SU-DHL-6 (cell line): ENCODE data around the gene SLC43A2.
"Not testable (repeated sequence)": the region's sequence is repeated elsewhere in the genome, so short reads cannot be mapped to it uniquely, and the experiment has no call there.

ENCODE experiments used
- H2AFZ ChIP-seq: fragments of 200-600 bp; sonication (generic); 2 replicates; pipeline ENCODE4 v1.6.1; 2014; ENCODE audit warnings: low read depth, mild to moderate bottlenecking, moderate library complexity, mixed read lengths, antibody characterized with exemption, low read length; ENCODE audit not compliant: severe bottlenecking
- H3F3A ChIP-seq: fragments of 200-600 bp; shearing (Covaris generic); 2 replicates; pipeline ENCODE4 v1.6.0; 2016; ENCODE audit warnings: antibody characterized with exemption, mild to moderate bottlenecking; ENCODE audit not compliant: insufficient read depth
- H3K27ac ChIP-seq: fragments of 200-600 bp; sonication (generic); 2 replicates; pipeline ENCODE4 v1.5.1; 2016; ENCODE audit warnings: low read depth, mild to moderate bottlenecking, low read length, moderate library complexity, mixed read lengths
- H3K27me3 ChIP-seq: fragments of 200-600 bp; sonication (generic), shearing (Covaris generic); 2 replicates; pipeline ENCODE4 v1.6.0; 2014; ENCODE audit warnings: mild to moderate bottlenecking, low read length
- H3K36me3 ChIP-seq: fragments of 200-600 bp; sonication (generic); 2 replicates; pipeline ENCODE4 v1.6.1; 2014; ENCODE audit warnings: mild to moderate bottlenecking, low read length, mixed read lengths
- H3K4me2 ChIP-seq: fragments of 300-600, 200-600 bp; shearing (Covaris generic), sonication (generic); 2 replicates; pipeline ENCODE4 v1.6.0; 2014; ENCODE audit warnings: low read length, low read depth, mild to moderate bottlenecking; ENCODE audit not compliant: poor library complexity, severe bottlenecking
- H3K4me3 ChIP-seq: fragments of 200-600 bp; sonication (generic); 2 replicates; pipeline ENCODE4 v1.5.1; 2014; ENCODE audit warnings: antibody characterized with exemption, low read length, mild to moderate bottlenecking, mixed read lengths; ENCODE audit not compliant: insufficient read depth, poor library complexity, severe bottlenecking
- H3K79me2 ChIP-seq: fragments of 200-600 bp; sonication (generic); 2 replicates; pipeline ENCODE4 v1.6.1; 2014; ENCODE audit warnings: mild to moderate bottlenecking, low read length, moderate library complexity; ENCODE audit not compliant: insufficient read depth
- H3K9ac ChIP-seq: fragments of 200-600 bp; sonication (generic); 2 replicates; pipeline ENCODE4 v1.7.0; 2014; ENCODE audit warnings: mild to moderate bottlenecking, low read length
- H3K9me2 ChIP-seq: fragments of 200-600 bp; sonication (generic); replicated peaks from 2 replicates; pipeline ENCODE4 v1.6.1; 2014; ENCODE audit warnings: low read length; ENCODE audit not compliant: insufficient read depth
- H3K9me3 ChIP-seq: fragments of 200-600 bp; sonication (generic); 2 replicates; pipeline ENCODE4 v1.6.1; 2014; ENCODE audit warnings: low read length, mixed read lengths; ENCODE audit not compliant: insufficient read depth
- H4K20me1 ChIP-seq: fragments of 200-600 bp; sonication (generic); 2 replicates; pipeline ENCODE4 v1.6.1; 2014; ENCODE audit warnings: low read depth, mild to moderate bottlenecking, antibody characterized with exemption, low read length, moderate library complexity, mixed read lengths
- EZH2phosphoT487 ChIP-seq: fragments of 200-600 bp; sonication (generic), shearing (Covaris generic); conservative IDR thresholded peaks from 2 replicates; pipeline ENCODE4 v1.6.1; 2018; ENCODE audit warnings: mild to moderate bottlenecking, antibody characterized with exemption, low read length, moderate library complexity, mixed read lengths
- TF ChIP-seq, protein P1 (sequence below): fragments of 200-600 bp; sonication (generic); IDR thresholded peaks from one replicate; pipeline ENCODE4 v1.5.1; 2017; ENCODE audit warnings: antibody characterized with exemption, mild to moderate bottlenecking, low read length, moderate library complexity; ENCODE audit not compliant: insufficient read depth, poor library complexity, severe bottlenecking

Gene SLC43A2

DNA sequence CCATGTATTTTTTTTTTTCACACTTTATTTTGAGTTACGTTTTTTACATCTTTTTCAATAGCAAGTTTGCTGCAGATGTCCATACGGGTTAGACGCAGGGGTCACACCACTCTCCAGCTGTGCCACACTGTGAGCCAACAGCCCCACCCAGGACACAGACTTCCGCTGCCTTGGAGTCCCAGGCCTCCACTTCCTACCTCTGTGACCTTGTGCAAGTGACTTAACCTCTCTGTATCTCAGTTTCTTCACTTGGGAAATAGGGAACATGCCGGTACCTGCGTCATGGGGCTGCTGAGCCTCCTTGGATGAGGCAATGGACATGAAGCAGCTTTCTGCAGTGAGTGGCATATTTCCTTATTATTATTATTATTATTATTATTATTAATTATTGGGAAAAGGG is 62.8 kb downstream of the SLC43A2 start:
- Histone ChIP-seq H3K9me2 (no peaks in the 10 kb centered on the region), H3K4me3 (no peak overlapping the region), H4K20me1 (no peaks in the 10 kb centered on the region; the same call in 1 of the 2 replicates), H3K79me2 (peaks cover 10% of the 10 kb centered on the region; the same call in 1 of the 2 replicates), H3K9ac (no peak overlapping the region), H3K36me3 (no peaks in the 10 kb centered on the region), H3K4me2 (no peak overlapping the region), H2AFZ (no peak overlapping the region), H3F3A (peaks cover 15% of the 10 kb centered on the region), H3K27me3 (no peaks in the 10 kb centered on the region), H3K9me3 (no peaks in the 10 kb centered on the region), H3K27ac (no peak overlapping the region)
- TF ChIP-seq, protein P1, sequence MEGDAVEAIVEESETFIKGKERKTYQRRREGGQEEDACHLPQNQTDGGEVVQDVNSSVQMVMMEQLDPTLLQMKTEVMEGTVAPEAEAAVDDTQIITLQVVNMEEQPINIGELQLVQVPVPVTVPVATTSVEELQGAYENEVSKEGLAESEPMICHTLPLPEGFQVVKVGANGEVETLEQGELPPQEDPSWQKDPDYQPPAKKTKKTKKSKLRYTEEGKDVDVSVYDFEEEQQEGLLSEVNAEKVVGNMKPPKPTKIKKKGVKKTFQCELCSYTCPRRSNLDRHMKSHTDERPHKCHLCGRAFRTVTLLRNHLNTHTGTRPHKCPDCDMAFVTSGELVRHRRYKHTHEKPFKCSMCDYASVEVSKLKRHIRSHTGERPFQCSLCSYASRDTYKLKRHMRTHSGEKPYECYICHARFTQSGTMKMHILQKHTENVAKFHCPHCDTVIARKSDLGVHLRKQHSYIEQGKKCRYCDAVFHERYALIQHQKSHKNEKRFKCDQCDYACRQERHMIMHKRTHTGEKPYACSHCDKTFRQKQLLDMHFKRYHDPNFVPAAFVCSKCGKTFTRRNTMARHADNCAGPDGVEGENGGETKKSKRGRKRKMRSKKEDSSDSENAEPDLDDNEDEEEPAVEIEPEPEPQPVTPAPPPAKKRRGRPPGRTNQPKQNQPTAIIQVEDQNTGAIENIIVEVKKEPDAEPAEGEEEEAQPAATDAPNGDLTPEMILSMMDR: no peak
- no peak for TF ChIP-seq EZH2phosphoT487

DNA sequence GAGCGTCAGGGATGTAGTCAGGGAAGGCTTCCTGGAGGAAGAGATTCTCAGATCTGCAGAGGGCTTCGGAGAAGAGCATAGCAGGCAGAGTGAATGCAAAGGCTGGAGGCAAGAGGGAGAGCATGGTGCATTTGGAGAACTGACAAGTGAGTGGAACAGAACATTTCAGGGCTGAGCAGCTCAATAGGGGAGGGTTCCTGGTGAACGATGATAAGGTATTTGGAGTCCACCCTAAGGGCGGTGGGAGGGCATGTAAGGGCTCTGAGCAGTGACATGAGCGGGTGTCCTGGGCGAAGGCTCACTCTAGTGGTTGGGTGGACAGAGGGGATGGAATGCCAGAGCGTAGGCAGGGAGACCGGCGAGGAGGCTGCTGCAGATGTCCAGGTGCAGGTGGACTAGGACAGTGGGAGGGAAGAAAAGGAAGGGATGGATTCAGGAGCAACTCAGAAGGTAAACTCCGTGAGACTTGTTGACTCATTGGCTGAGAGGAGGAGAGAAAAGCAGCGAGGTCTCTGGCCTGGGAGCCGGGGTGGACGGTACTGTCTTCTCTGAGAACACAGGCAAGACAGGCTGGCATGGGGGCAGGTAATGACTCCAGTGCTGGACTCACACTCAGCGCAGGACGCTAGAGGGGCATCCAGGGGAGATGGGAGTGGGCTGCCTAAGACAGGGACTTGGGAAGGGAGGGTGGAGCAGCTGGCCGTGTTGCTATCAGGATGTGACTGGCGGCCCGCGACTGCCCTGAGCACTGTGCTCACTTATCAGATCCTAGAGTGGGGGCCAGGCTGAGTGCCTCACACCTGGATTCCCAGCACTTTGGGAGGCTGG is 64.6 kb downstream of the SLC43A2 start:
- Histone ChIP-seq H3K27me3 (no peaks in the 10 kb centered on the region), H2AFZ (no peak overlapping the region), H3K36me3 (no peaks in the 10 kb centered on the region), H3K27ac (no peak overlapping the region), H3K4me2 (no peak overlapping the region), H3K4me3 (no peak overlapping the region), H3K9me3 (no peaks in the 10 kb centered on the region), H3K79me2 (peaks cover 22% of the 10 kb centered on the region; the same call in 1 of the 2 replicates), H3K9ac (no peak overlapping the region), H3K9me2 (no peaks in the 10 kb centered on the region), H3F3A (peaks cover 15% of the 10 kb centered on the region), H4K20me1 (no peaks in the 10 kb centered on the region; the same call in 1 of the 2 replicates)
- no peak for TF ChIP-seq EZH2phosphoT487
- TF ChIP-seq, protein P1: no peak

DNA sequence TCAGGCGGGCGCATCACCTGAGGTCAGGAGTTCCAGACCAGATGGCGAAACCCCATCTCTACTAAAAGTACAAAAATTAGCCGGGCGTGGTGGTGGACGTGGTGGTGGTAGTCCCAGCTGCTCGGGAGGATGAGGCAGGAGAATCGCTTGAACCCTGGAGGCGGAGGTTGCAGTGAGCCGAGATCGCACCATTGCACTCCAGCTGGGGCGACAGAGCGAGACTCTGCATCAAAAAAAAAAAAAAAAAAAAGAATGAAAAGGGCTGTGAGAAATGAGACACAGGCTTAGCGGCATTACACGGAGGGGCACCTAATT is 65.2 kb downstream of the SLC43A2 start:
- Histone ChIP-seq H3K4me2 (peak overlapping the region; percentile 64), H3F3A (peaks cover 15% of the 10 kb centered on the region), H3K79me2 (peaks cover 22% of the 10 kb centered on the region; the same call in 1 of the 2 replicates)
- H3K4me3 ChIP-seq, H3K27ac ChIP-seq, H3K36me3 ChIP-seq, H3K9ac ChIP-seq, H3K9me3 ChIP-seq, H2AFZ ChIP-seq, H3K9me2 ChIP-seq, H3K27me3 ChIP-seq, H4K20me1 ChIP-seq: not testable (repeated sequence)

DNA sequence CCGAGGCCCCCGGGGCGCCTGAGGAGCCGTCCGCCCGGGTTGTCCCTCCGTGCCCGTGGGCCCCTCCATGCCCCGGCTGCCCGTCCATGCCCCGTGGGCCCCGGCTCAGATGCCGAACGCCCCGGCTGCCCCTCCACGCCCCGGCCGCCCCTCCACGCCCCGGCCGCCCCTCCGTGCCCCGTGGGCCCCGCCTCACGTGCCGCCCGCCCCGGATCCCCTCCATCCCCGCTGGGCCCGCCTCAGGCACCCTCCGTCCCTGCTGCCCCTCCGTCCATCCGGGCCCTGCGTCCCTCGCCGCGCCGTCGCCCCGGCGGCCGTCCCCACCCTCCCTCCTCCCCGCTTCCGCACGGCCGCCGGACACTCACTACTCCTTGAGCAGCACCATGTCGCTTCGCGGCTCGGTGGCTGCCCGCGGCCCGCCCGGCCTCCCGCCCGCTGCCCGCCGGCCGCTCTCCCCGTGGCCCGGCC is 66.4 kb downstream of the SLC43A2 start:
- Histone ChIP-seq H4K20me1 (no peaks in the 10 kb centered on the region; the same call in 1 of the 2 replicates), H3K27ac (no peak overlapping the region)
- no peak for TF ChIP-seq EZH2phosphoT487
- TF ChIP-seq, protein P1: no peak

More for the DNA sequence above, 66.4 kb downstream of the SLC43A2 start:
- Histone ChIP-seq H3K9me3 (no peaks in the 10 kb centered on the region), H3K9me2 (no peaks in the 10 kb centered on the region), H3K36me3 (no peaks in the 10 kb centered on the region), H3K27me3 (no peaks in the 10 kb centered on the region), H3K4me3 (peak overlapping the region; percentile 75), H3F3A (peaks cover 15% of the 10 kb centered on the region), H2AFZ (no peak overlapping the region), H3K9ac (peak overlapping the region; percentile 69), H3K79me2 (peaks cover 22% of the 10 kb centered on the region; the same call in 1 of the 2 replicates), H3K4me2 (peak overlapping the region; percentile 51)
